Gastrocnemius medialis (tissue), 4 donors: ENCODE results near the gene GP9.

Experiments
- CTCF ChIP-seq, 5 experiments: fragments of 450-650 bp in 3 of 5; fragments of 200-600 bp in 2 of 5; sonication (generic) in 2 of 5; IDR thresholded peaks in 4 of 5; conservative IDR thresholded peaks in 1 of 5; 1 replicate in 4 of 5; 2 replicates in 1 of 5; pipeline ENCODE4 v1.5.1; 2016 to 2019; ENCODE audit warnings: antibody characterized with exemption in 5 of 5, mild to moderate bottlenecking in 3 of 5, moderate library complexity in 3 of 5
- POLR2A ChIP-seq, 2 donors: fragments of 450-650 bp; IDR thresholded peaks; one replicate each; pipeline ENCODE4 v1.6.1; 2017; ENCODE audit warnings: antibody characterized with exemption in 2 of 2, mild to moderate bottlenecking in 2 of 2, moderate library complexity in 2 of 2

GRCh38 chr3:129014148-129014547, 46.4 kb upstream of the GP9 start:
- TF ChIP-seq CTCF (IDR thresholded peaks at IDR 0.05 in 4 of 5, conservative IDR thresholded peaks at IDR 0.05 in 1 of 5), result no peak
- no peak for TF ChIP-seq POLR2A (IDR thresholded peaks at IDR 0.05)
